Thoracic aorta (tissue), 2 donors: ENCODE results near the gene HAX1. TPM values are rescaled to one million over a fixed set of nuclear protein-coding genes. Genes with fewer than 3 reads are reported as not detected.
"Not testable (repeated sequence)": the region's sequence is repeated elsewhere in the genome, so short reads cannot be mapped to it uniquely, and the experiment has no call there.

Source experiments
- ATAC-seq: fragments of 150-250 bp; one replicate; pipeline ENCODE4 v1.8.0; 2017; ENCODE audit warnings: low read depth; ENCODE audit not compliant: insufficient number of reproducible peaks, low FRiP score
- DNase-seq: peaks from one replicate; pipeline ENCODE4 v3.0.0-alpha.2; 2020; ENCODE audit warnings: low spot score
- H3K27ac ChIP-seq, 2 donors: fragments of 200-600 bp; sonication (generic); 1 replicate in 1 of 2; 2 replicates in 1 of 2; pipeline ENCODE4 v1.5.1; 2016; ENCODE audit warnings: mild to moderate bottlenecking in 2 of 2, moderate library complexity in 2 of 2
- H3K27me3 ChIP-seq: fragments of 200-600 bp; sonication (generic); replicated peaks from 2 replicates; pipeline ENCODE4 v1.6.0; 2016; ENCODE audit warnings: mild to moderate bottlenecking; ENCODE audit not compliant: insufficient read depth
- H3K36me3 ChIP-seq: fragments of 200-600 bp; sonication (generic); one replicate; pipeline ENCODE4 v1.5.1; 2016
- H3K4me1 ChIP-seq, 2 donors: fragments of 200-600 bp; sonication (generic); 1 replicate in 1 of 2; 2 replicates in 1 of 2; pipeline versions ENCODE4 v1.5.1 to v1.6.0; 2016; ENCODE audit warnings: low read depth in 2 of 2, mild to moderate bottlenecking in 1 of 2; ENCODE audit not compliant: control insufficient read depth in 1 of 2
- H3K4me3 ChIP-seq: fragments of 200-600 bp; sonication (generic); 2 replicates; pipeline ENCODE4 v1.5.1; 2016; ENCODE audit warnings: mild to moderate bottlenecking
- H3K9me3 ChIP-seq: fragments of 200-600 bp; sonication (generic); 2 replicates; pipeline ENCODE4 v1.5.1; 2016
- CTCF ChIP-seq: fragments of 200-600 bp; sonication (generic); IDR thresholded peaks from one replicate; pipeline ENCODE4 v1.5.1; 2019; ENCODE audit warnings: antibody characterized with exemption
- total RNA-seq, 2 donors: library from RNA; depleted of rRNA; stranded (reverse); fragments of >200 nt; gene quantifications; one replicate each; pipeline versions ENCODE4 v1.1.0 to v1.2.3, GENCODE V29; 2016

The HAX1 gene
- total RNA-seq, 2 donors from 2014 or later: 82.4 to 91.4 TPM

DNA sequence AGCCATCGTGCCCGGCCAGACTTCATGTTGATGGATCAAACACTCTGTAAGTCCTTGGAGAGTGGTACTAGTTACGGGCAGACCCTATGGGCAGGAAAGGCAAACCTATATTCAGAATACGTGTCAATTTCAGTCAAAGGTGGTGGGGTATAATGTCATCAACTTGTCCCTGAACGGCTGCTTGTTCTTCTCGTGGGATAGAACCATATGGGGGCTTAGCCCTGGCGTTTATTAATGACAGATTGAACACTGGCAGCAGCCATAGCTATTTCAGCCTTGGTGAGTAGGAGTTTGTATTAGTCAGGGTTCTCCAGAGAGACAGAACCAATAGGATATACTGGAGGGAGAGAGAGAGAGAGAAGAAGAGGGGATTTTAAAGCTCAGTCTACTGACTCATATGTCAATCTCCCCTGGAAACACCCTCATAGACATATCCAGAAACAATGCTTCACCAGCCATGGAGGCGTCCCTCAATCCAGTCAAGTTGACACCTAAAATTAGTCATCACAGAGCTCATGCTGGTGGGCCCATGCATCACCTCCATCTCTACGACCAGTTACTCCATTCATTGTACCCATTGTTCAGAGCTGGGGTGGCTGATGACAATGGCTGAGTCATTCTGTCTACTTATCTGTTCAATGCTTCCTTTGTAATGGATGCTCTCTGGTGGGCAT is 32.4 kb downstream of the HAX1 start:
- TF ChIP-seq CTCF: no peak
- ATAC-seq: no peak
- Histone ChIP-seq H3K27ac (no peak overlapping the region), H3K9me3 (no peaks in the 10 kb centered on the region), H3K27me3 (no peaks in the 10 kb centered on the region), H3K4me3 (no peak overlapping the region), H3K36me3 (no peaks in the 10 kb centered on the region), H3K4me1 (no peaks in the 10 kb centered on the region)
- DNase-seq: no peak

GRCh38 chr1:154306151-154306550 is 33.7 kb downstream of the HAX1 start:
- Histone ChIP-seq H3K36me3 (no peaks in the 10 kb centered on the region), H3K27me3 (no peaks in the 10 kb centered on the region), H3K4me1 (no peaks in the 10 kb centered on the region), H3K4me3 (no peak overlapping the region), H3K27ac (no peak overlapping the region), H3K9me3 (no peaks in the 10 kb centered on the region)
- TF ChIP-seq CTCF: no peak
- no peak for ATAC-seq
- no peak for DNase-seq

- not testable (repeated sequence) for H3K4me3 ChIP-seq, H3K27me3 ChIP-seq, ATAC-seq, H3K27ac ChIP-seq, H3K4me1 ChIP-seq, DNase-seq, H3K9me3 ChIP-seq, H3K36me3 ChIP-seq
These were observed 35.3 kb downstream of the HAX1 start for GRCh38 chr1:154307670-154308270.

DNA sequence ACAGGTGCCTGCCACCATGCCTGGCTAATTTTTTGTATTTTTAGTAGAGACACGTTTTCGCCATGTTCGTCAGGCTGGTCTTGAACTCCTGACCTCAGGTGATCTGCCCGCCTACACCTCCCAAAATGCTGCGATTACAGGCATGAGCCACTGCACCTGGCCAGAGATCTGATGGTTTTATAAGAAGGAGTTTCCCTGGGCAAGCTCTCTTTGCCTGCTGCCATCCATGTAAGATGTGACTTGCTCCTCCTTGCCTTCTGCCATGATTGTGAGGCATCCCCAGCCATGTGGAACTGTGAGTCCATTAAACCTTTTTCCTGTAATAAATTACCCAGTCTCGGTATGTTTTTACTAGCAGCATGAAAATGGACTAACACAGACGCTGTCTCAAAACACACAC is 36.7 kb downstream of the HAX1 start:
- not testable (repeated sequence) for DNase-seq, H3K4me3 ChIP-seq, H3K36me3 ChIP-seq, H3K9me3 ChIP-seq, H3K27me3 ChIP-seq, H3K27ac ChIP-seq, ATAC-seq, H3K4me1 ChIP-seq

- H3K4me3 ChIP-seq, H3K27ac ChIP-seq, ATAC-seq, H3K27me3 ChIP-seq, H3K36me3 ChIP-seq, H3K9me3 ChIP-seq, DNase-seq, H3K4me1 ChIP-seq: not testable (repeated sequence)
These were observed 40.0 kb downstream of the HAX1 start for GRCh38 chr1:154312229-154313065.

DNA sequence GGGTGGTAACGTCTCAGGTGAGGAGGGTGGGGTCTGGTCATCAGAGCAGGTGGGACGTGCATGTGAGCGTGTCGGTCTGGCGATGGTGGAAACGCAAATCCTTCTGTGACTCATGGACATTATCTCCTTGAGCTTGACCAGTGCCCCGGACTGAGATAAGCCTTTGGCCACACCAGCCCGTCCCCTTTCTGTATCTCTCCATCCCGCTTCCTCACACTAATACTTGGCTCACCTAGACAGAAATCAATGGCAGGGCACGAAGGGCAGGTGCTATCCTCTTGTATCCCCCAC is 40.6 kb downstream of the HAX1 start:
- H3K27me3 ChIP-seq: no peaks in the 10 kb centered on the region
- no peaks in the 10 kb centered on the region for H3K4me1 ChIP-seq
- TF ChIP-seq CTCF: no peak
- no peak overlapping the region for H3K27ac ChIP-seq
- no peak for DNase-seq
- no peak for ATAC-seq
- no peaks in the 10 kb centered on the region for H3K9me3 ChIP-seq
- no peak overlapping the region for H3K4me3 ChIP-seq
- H3K36me3 ChIP-seq: no peaks in the 10 kb centered on the region

DNA sequence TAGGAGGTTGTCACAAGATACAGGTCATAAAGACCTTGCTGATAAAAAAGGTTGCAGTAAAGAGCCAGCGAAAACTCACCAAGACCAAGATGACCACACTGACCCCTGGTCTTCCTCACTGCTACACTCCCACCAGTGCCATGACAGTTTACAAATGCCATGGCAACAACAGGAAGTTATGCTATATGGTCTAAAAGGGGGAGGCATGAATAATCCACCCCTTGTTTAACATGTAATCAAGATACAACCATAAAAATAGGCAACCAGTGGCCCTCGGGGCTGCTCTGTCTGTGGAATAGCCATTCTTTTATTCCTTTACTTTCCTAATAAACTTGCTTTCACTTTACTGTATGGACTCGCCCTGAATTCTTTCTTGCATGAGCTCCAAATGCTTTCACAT is 41.8 kb downstream of the HAX1 start:
- not testable (repeated sequence) for ATAC-seq, H3K4me3 ChIP-seq, H3K27me3 ChIP-seq, H3K27ac ChIP-seq, DNase-seq, H3K36me3 ChIP-seq, H3K4me1 ChIP-seq, H3K9me3 ChIP-seq
